KMS-11 (cell line): ENCODE results near the gene SUN5.

Source experiments
- H2AFZ ChIP-seq: fragments of 200-600 bp; sonication (generic); 2 replicates; pipeline ENCODE4 v1.6.1; 2016; ENCODE audit warnings: antibody characterized with exemption, mixed run types, low read depth
- H3K27ac ChIP-seq: fragments of 200-600 bp; sonication (generic); 2 replicates; pipeline ENCODE4 v1.6.1; 2016; ENCODE audit warnings: mild to moderate bottlenecking, mixed run types
- H3K27me3 ChIP-seq: fragments of 200-600 bp; sonication (generic); 2 replicates; pipeline ENCODE4 v1.6.1; 2017; ENCODE audit warnings: mild to moderate bottlenecking, low read depth, mixed run types, moderate library complexity; ENCODE audit not compliant: insufficient read depth
- H3K36me3 ChIP-seq: fragments of 200-600 bp; sonication (generic); 2 replicates; pipeline ENCODE4 v1.6.1; 2017; ENCODE audit warnings: mild to moderate bottlenecking, mixed run types; ENCODE audit not compliant: insufficient read depth
- H3K4me1 ChIP-seq: fragments of 200-600 bp; sonication (generic); 2 replicates; pipeline ENCODE4 v1.6.1; 2016; ENCODE audit warnings: mild to moderate bottlenecking, low read depth, mixed run types; ENCODE audit not compliant: poor library complexity, severe bottlenecking
- H3K4me2 ChIP-seq: fragments of 200-600 bp; sonication (generic); 2 replicates; pipeline ENCODE4 v1.7.0; 2016; ENCODE audit warnings: mild to moderate bottlenecking, mixed run types
- H3K4me3 ChIP-seq: fragments of 200-600 bp; sonication (generic); IDR thresholded peaks from 2 replicates; pipeline ENCODE4 v1.6.1; 2017; ENCODE audit warnings: low read depth, low read length, mixed read lengths; ENCODE audit not compliant: insufficient read depth
- H3K79me2 ChIP-seq: fragments of 200-600 bp; sonication (generic); 2 replicates; pipeline ENCODE4 v1.6.1; 2016; ENCODE audit warnings: low read depth, mixed run types; ENCODE audit not compliant: insufficient read depth
- H3K9ac ChIP-seq: fragments of 200-600 bp; sonication (generic); 2 replicates; pipeline ENCODE4 v1.6.1; 2016; ENCODE audit warnings: mild to moderate bottlenecking, mixed run types
- H4K20me1 ChIP-seq: fragments of 200-600 bp; sonication (generic); 2 replicates; pipeline ENCODE4 v1.6.1; 2016; ENCODE audit warnings: mild to moderate bottlenecking, mixed run types; ENCODE audit not compliant: insufficient read depth
- CTCF ChIP-seq: fragments of 200-600 bp; sonication (generic); conservative IDR thresholded peaks from 2 replicates; pipeline ENCODE4 v1.6.1; 2017; ENCODE audit warnings: low read depth, mild to moderate bottlenecking, antibody characterized with exemption, low read length, moderate library complexity, mixed read lengths

The SUN5 gene

DNA sequence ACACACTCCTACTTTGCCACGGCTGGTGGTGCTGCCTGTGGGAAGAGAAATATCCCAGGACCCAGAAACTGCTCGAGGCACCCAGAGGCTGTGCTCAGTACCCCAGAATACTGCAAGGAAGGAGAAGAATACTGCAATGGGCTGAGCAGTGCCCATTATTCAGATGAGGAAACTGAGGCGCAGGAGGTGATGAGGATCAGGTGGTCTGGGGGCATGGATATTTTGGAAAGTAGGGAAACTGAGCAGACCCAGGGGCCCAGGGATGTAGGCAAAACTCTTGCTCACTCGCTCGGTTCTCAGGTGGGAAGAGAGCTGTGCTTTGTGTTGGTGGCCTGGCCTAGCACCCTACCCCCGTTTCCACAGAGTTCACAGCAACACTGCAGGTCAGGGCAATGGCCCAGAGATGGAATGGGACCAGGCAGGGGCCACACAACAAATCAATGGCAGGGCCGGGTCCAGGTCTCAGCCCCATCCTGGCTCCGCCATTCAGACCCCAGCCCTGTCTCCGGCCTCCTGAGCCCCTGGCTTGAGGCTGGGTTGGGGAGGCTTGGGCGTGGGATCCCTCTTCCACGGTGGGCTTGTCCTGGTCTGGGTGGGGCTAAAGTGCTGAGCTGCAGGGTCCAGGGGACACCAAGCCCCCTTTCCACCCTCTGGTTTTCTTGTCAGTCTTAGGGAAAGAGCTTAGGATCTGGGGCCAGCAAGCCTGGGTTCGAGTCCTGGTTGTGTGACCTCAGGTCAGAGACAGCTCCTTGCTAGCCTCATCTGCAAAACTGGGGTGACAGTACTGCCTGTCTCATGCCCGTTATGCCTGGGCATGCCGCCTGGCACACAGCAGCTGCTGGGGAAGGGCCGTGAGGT is 33.9 kb downstream of the SUN5 start:
- Histone ChIP-seq H3K9ac (no peak overlapping the region), H3K36me3 (no peaks in the 10 kb centered on the region), H4K20me1 (no peaks in the 10 kb centered on the region), H3K4me1 (peaks cover 33% of the 10 kb centered on the region), H3K4me2 (no peak overlapping the region), H3K27ac (no peak overlapping the region), H3K27me3 (no peaks in the 10 kb centered on the region), H3K79me2 (no peaks in the 10 kb centered on the region), H2AFZ (no peak overlapping the region), H3K4me3 (no peak overlapping the region)
- no peak for TF ChIP-seq CTCF

DNA sequence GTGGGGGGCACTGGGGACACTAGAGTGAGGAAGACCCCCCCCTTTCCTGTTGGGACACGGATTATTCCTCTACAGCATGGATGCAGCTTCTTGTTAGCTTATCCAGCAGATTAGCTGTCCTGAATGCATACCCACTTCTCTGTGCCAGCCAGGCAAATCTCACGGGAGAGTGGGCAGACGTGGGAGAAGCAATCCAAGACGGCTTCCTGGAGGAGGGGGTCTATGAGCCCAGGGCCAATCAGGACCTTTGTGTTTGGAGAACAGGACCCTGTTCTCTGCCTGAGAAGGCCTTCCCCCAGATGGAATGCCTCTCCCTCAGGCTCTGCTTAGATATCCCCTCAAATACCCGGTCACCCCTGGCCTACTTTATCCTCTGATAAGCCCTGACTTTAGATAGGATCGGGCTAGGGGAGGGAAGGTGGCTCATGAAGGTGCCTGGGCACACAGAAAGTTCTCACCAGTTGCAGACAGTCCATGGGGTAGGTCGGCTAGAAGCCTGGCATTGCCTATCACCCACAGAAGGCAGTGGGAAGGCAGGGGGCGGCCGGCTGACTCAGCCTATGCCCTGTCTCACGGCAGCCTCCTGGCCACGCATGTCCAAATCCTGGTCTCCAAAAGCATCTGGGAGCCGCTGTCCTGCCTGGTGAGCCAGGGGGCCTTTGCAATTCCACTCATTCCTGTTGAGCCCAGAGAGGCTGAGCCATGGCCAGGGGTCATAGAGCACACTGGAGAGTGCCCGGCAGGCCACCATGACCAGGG is 34.7 kb downstream of the SUN5 start:
- Histone ChIP-seq H3K4me1 (peaks cover 33% of the 10 kb centered on the region), H3K27me3 (no peaks in the 10 kb centered on the region), H3K4me3 (no peak overlapping the region), H3K4me2 (no peak overlapping the region), H2AFZ (no peak overlapping the region), H4K20me1 (no peaks in the 10 kb centered on the region), H3K36me3 (no peaks in the 10 kb centered on the region), H3K27ac (no peak overlapping the region), H3K9ac (no peak overlapping the region), H3K79me2 (no peaks in the 10 kb centered on the region)
- TF ChIP-seq CTCF: no peak

DNA sequence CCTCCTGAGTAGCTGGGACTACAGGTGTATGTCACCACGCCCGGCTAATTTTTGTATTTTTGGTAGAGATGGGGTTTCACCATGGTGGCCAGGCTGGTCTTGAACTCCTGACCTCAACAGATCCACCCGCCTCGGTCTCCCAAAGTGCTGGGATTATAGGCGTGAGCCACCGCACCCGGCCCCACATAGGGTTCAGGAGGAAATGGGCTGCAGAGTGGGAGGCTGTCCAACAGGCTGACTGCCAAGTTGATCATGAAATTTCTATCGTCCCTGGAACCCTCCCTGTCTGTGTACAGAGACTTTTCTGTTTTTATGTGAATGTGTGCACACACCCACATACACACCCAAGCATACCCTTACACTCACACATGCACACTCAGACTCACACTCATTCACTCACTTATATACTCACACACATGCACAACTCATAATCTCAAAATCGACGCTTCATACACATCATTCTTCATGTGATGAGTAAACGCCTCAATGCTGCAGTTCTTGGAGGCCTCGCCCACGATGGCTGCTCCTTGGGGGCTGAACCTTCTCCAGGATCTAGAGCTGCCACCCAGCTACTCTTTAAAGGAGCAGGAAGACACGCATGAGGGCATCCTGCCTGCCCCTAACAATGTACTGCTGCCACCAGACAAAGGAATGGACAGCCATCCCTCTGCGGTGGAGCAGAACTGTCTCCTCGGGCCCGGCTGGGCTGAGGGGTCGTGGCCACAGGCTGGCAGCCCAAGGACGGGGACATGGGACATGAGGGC is 35.6 kb downstream of the SUN5 start:
- H3K4me3 ChIP-seq: no peak overlapping the region
- no peaks in the 10 kb centered on the region for H3K27me3 ChIP-seq
- H3K4me1 ChIP-seq: peaks cover 33% of the 10 kb centered on the region
- no peaks in the 10 kb centered on the region for H3K36me3 ChIP-seq
- no peak overlapping the region for H3K4me2 ChIP-seq
- no peak overlapping the region for H3K27ac ChIP-seq
- H2AFZ ChIP-seq: no peak overlapping the region
- no peaks in the 10 kb centered on the region for H4K20me1 ChIP-seq
- H3K9ac ChIP-seq: no peak overlapping the region
- H3K79me2 ChIP-seq: no peaks in the 10 kb centered on the region
- TF ChIP-seq CTCF: no peak

- Histone ChIP-seq H3K4me3 (no peak overlapping the region), H3K36me3 (no peaks in the 10 kb centered on the region), H3K79me2 (no peaks in the 10 kb centered on the region), H3K27me3 (no peaks in the 10 kb centered on the region), H3K4me2 (no peak overlapping the region), H2AFZ (no peak overlapping the region), H4K20me1 (no peaks in the 10 kb centered on the region), H3K4me1 (peaks cover 33% of the 10 kb centered on the region), H3K27ac (no peak overlapping the region), H3K9ac (no peak overlapping the region)
- TF ChIP-seq CTCF: no peak
Measured at GRCh38 chr20:32967961-32968457, 36.2 kb downstream of the SUN5 start.
